Measurements from ENCODE around the gene ARMC5.

Gene ARMC5

GRCh38 chr16:31464348-31464769 is 5.1 kb downstream of the ARMC5 start:
- no peak for DNase-seq

- DNase-seq: no peak
These were observed 5.5 kb downstream of the ARMC5 start for GRCh38 chr16:31464781-31465260.

GRCh38 chr16:31465788-31466370 is 6.6 kb downstream of the ARMC5 start:
- no peak for DNase-seq

- DNase-seq: no peak
These were observed 7.1 kb downstream of the ARMC5 start for GRCh38 chr16:31466381-31466841.

- no peak for DNase-seq
These were observed 8.0 kb downstream of the ARMC5 start for GRCh38 chr16:31467151-31467773.

GRCh38 chr16:31467858-31468257 is 8.6 kb downstream of the ARMC5 start:
- no peak for DNase-seq

- DNase-seq: no peak
These were observed 11.3 kb downstream of the ARMC5 start for GRCh38 chr16:31470615-31471014.

GRCh38 chr16:31471241-31471874 is 12.1 kb downstream of the ARMC5 start:
- no peak for DNase-seq

GRCh38 chr16:31471875-31472708 is 12.8 kb downstream of the ARMC5 start, which contains the start of gene TGFB1I1:
TGFB1I1 (plus strand) TSS chr16:31472152; CDS start chr16:31472189, 37 bp downstream.
- DNase-seq: peak; percentile 47

- DNase-seq: peak; percentile 86
These were observed 13.5 kb downstream of the ARMC5 start for GRCh38 chr16:31472709-31473203.

GRCh38 chr16:31473264-31473984 is 14.1 kb downstream of the ARMC5 start:
- DNase-seq: no peak

GRCh38 chr16:31474173-31474714 is 14.9 kb downstream of the ARMC5 start:
- peak; percentile 56 for DNase-seq

GRCh38 chr16:31474773-31475738 is 15.8 kb downstream of the ARMC5 start:
- DNase-seq: no peak

GRCh38 chr16:31475946-31476302 is 16.6 kb downstream of the ARMC5 start:
- DNase-seq: no peak

- peak; percentile 76 for DNase-seq
These were observed 17.3 kb downstream of the ARMC5 start for GRCh38 chr16:31476303-31477219.

GRCh38 chr16:31477220-31478216 is 18.2 kb downstream of the ARMC5 start:
- peak; percentile 84 for DNase-seq

GRCh38 chr16:31478956-31479355 is 19.7 kb downstream of the ARMC5 start:
- no peak for DNase-seq

GRCh38 chr16:31479751-31480150 is 20.4 kb downstream of the ARMC5 start:
- DNase-seq: no peak
